Mesothelial cell of epicardium (in vitro differentiated cells): ENCODE measurements around the gene TRIB2. TPM values are rescaled to one million over a fixed set of nuclear protein-coding genes. Genes with fewer than 3 reads are reported as not detected.
"Not testable (repeated sequence)": the region's sequence is repeated elsewhere in the genome, so short reads cannot be mapped to it uniquely, and the experiment has no call there.

Source experiments
- DNase-seq, 2 experiments: peaks; one replicate each; pipeline ENCODE4 v3.0.0; 2021; ENCODE audit warnings: low spot score in 2 of 2; ENCODE audit not compliant: unreplicated experiment in 2 of 2
- H3K27ac Mint-ChIP-seq: 2 replicates; pipeline ENCODE4 v1.8.0; 2021; ENCODE audit warnings: mixed read lengths
- H3K27me3 Mint-ChIP-seq: 2 replicates; pipeline ENCODE4 v1.8.0; 2021; ENCODE audit warnings: low read depth, mixed read lengths
- H3K36me3 Mint-ChIP-seq: 2 replicates; pipeline ENCODE4 v1.8.0; 2021; ENCODE audit warnings: mixed read lengths
- H3K4me1 Mint-ChIP-seq: 2 replicates; pipeline ENCODE4 v1.8.0; 2021; ENCODE audit warnings: mixed read lengths
- H3K4me3 Mint-ChIP-seq: 2 replicates; pipeline ENCODE4 v1.8.0; 2021; ENCODE audit warnings: mild to moderate bottlenecking, moderate library complexity, mixed read lengths
- H3K9me3 Mint-ChIP-seq: 2 replicates; pipeline ENCODE4 v1.8.0; 2021; ENCODE audit warnings: mixed read lengths
- total RNA-seq: library from RNA; stranded (reverse); gene quantifications from 3 replicates; pipeline ENCODE4 v1.2.1, GENCODE V29; 2021
- TF ChIP-seq, protein P1 (sequence below): fragments of 200-600 bp; sonication (generic); IDR thresholded peaks from one replicate; pipeline ENCODE4 v1.5.0; 2021; ENCODE audit warnings: antibody characterized with exemption; ENCODE audit not compliant: unreplicated experiment

TRIB2 gene
- total RNA-seq, 1 donor from 2014 or later = 25.4 TPM

DNA sequence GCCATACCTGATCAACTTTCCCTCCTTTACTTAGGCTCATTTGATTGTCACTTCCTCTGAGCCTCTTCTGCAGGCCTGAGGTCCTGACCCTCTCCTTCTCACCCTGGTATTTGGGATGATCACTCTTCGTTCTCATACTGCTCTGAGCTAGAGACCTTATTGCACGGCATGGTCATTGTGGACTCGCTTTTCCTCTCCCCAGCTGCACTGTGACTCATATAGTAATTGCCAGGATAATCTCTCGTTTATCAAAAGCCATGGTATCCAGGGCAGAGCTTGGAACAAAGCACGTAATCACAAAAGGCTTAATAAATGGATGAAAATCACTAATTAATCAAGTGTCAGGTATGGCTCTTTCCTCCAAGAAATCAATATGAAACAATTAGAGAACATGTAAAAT, 40.9 kb upstream of the TRIB2 start:
- Mint-ChIP-seq H3K27ac (no peak overlapping the region), H3K9me3 (peaks cover 13% of the 10 kb centered on the region), H3K27me3 (no peaks in the 10 kb centered on the region), H3K36me3 (no peaks in the 10 kb centered on the region), H3K4me3 (no peak overlapping the region), H3K4me1 (no peaks in the 10 kb centered on the region)
- DNase-seq = no peak
- TF ChIP-seq, protein P1, sequence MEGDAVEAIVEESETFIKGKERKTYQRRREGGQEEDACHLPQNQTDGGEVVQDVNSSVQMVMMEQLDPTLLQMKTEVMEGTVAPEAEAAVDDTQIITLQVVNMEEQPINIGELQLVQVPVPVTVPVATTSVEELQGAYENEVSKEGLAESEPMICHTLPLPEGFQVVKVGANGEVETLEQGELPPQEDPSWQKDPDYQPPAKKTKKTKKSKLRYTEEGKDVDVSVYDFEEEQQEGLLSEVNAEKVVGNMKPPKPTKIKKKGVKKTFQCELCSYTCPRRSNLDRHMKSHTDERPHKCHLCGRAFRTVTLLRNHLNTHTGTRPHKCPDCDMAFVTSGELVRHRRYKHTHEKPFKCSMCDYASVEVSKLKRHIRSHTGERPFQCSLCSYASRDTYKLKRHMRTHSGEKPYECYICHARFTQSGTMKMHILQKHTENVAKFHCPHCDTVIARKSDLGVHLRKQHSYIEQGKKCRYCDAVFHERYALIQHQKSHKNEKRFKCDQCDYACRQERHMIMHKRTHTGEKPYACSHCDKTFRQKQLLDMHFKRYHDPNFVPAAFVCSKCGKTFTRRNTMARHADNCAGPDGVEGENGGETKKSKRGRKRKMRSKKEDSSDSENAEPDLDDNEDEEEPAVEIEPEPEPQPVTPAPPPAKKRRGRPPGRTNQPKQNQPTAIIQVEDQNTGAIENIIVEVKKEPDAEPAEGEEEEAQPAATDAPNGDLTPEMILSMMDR = no peak

DNA sequence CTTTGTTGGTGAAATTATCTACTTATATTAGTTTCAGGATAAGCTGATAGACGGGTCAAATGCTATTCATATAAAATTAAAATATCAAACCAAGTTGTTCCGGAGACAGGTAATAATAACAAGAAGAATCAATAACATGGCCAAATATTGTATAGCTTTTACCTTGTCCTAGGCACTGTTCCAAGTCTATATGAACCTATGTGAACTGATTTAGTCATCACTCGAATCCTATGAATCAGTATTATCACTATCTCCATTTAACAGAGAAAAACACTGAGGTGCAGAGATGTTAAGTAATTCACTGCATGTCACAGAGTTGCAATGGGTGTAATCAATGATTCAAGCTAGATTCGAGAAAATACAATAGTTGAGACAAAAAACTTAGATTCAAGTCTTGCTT, 40.0 kb upstream of the TRIB2 start:
- H3K36me3 Mint-ChIP-seq = no peaks in the 10 kb centered on the region
- H3K9me3 Mint-ChIP-seq = peaks cover 14% of the 10 kb centered on the region
- no peak overlapping the region for H3K27ac Mint-ChIP-seq
- H3K4me1 Mint-ChIP-seq = no peaks in the 10 kb centered on the region
- peaks cover 4% of the 10 kb centered on the region for H3K27me3 Mint-ChIP-seq
- no peak overlapping the region for H3K4me3 Mint-ChIP-seq
- DNase-seq = no peak
- TF ChIP-seq, protein P1 = no peak

DNA sequence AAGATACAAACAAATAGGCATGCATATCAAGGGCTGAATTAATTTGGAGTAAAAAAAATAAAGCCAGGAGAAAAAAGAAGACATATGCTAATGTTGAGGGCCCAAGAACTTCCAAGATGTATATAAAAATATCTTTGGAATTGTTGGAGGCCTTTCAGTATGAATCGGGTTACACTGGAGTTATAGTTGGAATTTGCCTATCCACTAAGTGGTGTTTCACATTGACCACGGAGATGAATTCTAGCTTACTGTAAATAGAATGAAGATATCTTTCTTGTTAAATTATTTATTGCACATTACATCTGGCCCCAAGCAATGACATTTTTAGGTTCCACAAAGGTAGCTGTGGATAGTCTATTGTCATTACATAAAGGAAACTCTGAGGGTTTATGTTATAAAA, 38.5 kb upstream of the TRIB2 start:
- H3K36me3 Mint-ChIP-seq = no peaks in the 10 kb centered on the region
- no peak overlapping the region for H3K4me3 Mint-ChIP-seq
- TF ChIP-seq, protein P1 = no peak
- peaks cover 1% of the 10 kb centered on the region for H3K4me1 Mint-ChIP-seq
- peaks cover 14% of the 10 kb centered on the region for H3K9me3 Mint-ChIP-seq
- H3K27ac Mint-ChIP-seq = no peak overlapping the region
- H3K27me3 Mint-ChIP-seq = peaks cover 8% of the 10 kb centered on the region
- DNase-seq = no peak

DNA sequence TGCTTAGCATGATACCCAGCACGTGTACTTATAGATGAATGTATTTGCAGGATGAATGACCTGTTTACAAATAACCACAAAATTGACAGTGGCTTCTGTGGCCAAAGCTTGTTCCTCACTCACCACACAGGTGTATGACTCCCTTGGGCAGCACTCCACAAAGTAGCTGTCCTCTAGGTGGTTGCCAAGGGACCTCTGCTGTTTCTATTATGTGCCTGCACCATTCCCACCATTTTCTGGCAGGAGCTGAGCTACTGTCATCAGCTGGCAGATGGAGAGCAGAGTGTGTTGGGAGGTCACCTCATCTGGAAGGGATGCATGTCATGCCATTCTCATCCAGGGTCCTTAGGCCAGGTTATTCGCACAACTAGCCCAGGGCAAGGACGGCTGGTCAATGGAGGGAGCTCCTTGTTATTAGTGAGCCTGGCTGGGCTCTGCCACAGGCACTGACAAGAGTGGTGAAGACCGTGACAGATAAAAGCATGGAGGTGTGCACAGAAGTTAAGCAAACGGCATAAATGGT, 37.1 kb upstream of the TRIB2 start:
- Mint-ChIP-seq H3K27ac (no peak overlapping the region), H3K9me3 (peaks cover 14% of the 10 kb centered on the region), H3K4me3 (no peak overlapping the region), H3K4me1 (peaks cover 10% of the 10 kb centered on the region), H3K27me3 (peaks cover 8% of the 10 kb centered on the region), H3K36me3 (no peaks in the 10 kb centered on the region)
- TF ChIP-seq, protein P1 = no peak
- no peak for DNase-seq

DNA sequence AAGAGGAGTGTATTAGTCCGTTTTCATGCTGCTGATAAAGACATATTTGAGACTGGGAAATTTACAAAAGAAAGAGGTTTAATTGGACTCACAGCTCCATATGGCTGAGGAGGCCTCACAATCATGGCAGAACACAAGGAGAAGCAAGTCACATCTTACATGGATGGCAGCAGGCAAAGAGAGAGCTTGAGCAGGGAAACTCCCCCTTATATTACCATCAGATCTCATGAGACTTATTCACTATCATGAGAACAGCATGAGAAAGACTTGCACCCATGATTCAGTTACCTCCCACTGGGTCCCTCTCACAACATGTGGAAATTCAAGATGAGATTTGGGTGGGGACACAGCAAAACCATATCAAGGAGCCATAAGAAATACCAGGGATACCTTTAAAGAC, 36.6 kb upstream of the TRIB2 start:
- DNase-seq, H3K36me3 Mint-ChIP-seq, H3K27me3 Mint-ChIP-seq, H3K4me3 Mint-ChIP-seq, H3K27ac Mint-ChIP-seq: not testable (repeated sequence)
- Mint-ChIP-seq H3K9me3 (peaks cover 14% of the 10 kb centered on the region), H3K4me1 (peaks cover 13% of the 10 kb centered on the region)

DNA sequence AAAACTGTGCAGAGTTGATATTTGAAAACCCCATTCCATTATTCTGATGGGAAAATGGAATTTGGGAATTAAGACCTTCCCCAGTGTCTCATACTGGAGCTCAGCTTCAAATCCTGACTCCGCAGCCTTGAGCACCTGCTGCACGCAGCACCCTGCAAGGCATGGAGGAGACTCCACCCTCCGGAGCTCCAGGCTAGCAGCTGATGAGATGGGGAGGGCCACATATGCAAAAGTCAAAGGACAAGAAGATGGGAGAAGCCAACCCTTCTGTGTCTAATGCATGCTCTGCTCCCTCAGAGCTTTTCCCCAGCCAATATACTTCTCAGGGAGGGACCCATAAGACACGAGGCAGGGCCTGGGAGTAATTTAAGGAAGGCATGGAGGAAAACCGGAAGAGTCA, 34.7 kb upstream of the TRIB2 start:
- TF ChIP-seq, protein P1 = no peak
- no peaks in the 10 kb centered on the region for H3K36me3 Mint-ChIP-seq
- DNase-seq = no peak
- no peak overlapping the region for H3K27ac Mint-ChIP-seq
- peaks cover 8% of the 10 kb centered on the region for H3K27me3 Mint-ChIP-seq
- H3K4me1 Mint-ChIP-seq = peaks cover 13% of the 10 kb centered on the region
- no peak overlapping the region for H3K4me3 Mint-ChIP-seq
- peaks cover 14% of the 10 kb centered on the region for H3K9me3 Mint-ChIP-seq
